ENCODE measurements around the gene SH3RF1. TPM values are rescaled to one million over a fixed set of nuclear protein-coding genes. Genes with fewer than 3 reads are reported as not detected.

The SH3RF1 gene
- total RNA-seq, 1 experiment from 2014 or later = 15.3 TPM

DNA sequence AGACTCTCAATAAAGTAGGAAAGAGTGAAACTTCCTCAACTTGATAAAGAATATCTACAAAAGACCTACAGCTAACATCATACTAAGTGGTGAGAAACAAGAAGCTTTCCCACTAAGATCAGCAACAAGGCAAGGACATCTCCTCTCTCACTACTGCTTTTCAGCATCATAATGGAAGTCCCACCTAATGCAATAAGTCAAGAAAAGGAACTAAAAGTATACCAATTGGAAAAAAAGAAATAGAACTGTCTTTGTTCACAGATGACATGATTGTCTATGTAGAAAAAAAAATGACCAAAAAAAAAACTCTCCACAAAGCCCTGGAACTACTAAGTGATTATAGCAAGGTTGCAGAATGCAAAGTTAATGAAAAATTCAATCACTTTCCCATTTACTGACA lies 25.1 kb upstream of the SH3RF1 start:
- H2BK15ac ChIP-seq (ENCODE audit: low read depth, low read length) = no peak overlapping the region
- H2BK20ac ChIP-seq (ENCODE audit: low read depth, low read length, poor library complexity, severe bottlenecking) = no peak overlapping the region
- no peak overlapping the region for H3K4ac ChIP-seq (ENCODE audit: low read depth, low read length)
- H3K27ac Mint-ChIP-seq = no peak overlapping the region
- H4K8ac ChIP-seq (replicated peaks; ENCODE audit: insufficient read length, low read depth, low read length) = no peak overlapping the region
- no peak overlapping the region for H3K56ac ChIP-seq (ENCODE audit: insufficient read length, low read depth, low read length)
- no peak overlapping the region for H2BK5ac ChIP-seq (ENCODE audit: insufficient read length, low read length)
- no peak for DNase-seq
- no peak overlapping the region for H3K27ac ChIP-seq (ENCODE audit: insufficient read length, low read depth, low read length)
- no peak overlapping the region for H3K23ac ChIP-seq (ENCODE audit: insufficient read length, low read depth, low read length)
- H2BK12ac ChIP-seq (ENCODE audit: insufficient read length, low read depth, low read length) = no peak overlapping the region
- no peak overlapping the region for H4K5ac ChIP-seq (ENCODE audit: insufficient read length, low read depth, low read length)
- no peaks in the 10 kb centered on the region for H3K23me2 ChIP-seq (ENCODE audit: insufficient read length, low read depth, low read length, poor library complexity, severe bottlenecking)
- H2AK5ac ChIP-seq (ENCODE audit: insufficient read length, low read length) = no peak overlapping the region
- no peak overlapping the region for H3K4me3 Mint-ChIP-seq
- H3K79me2 ChIP-seq (ENCODE audit: insufficient read depth, low read length) = no peaks in the 10 kb centered on the region
- no peak overlapping the region for H3K18ac ChIP-seq (ENCODE audit: insufficient read length, low read depth, low read length)
- H3K9ac ChIP-seq (ENCODE audit: extremely low read depth, insufficient read length, low read length) = no peak overlapping the region
- no peak overlapping the region for H2BK120ac ChIP-seq (ENCODE audit: low read depth, low read length, poor library complexity, severe bottlenecking)
- no peaks in the 10 kb centered on the region for H4K20me1 ChIP-seq (ENCODE audit: control insufficient read depth, insufficient read depth, insufficient read length)
- no peak overlapping the region for H4K91ac ChIP-seq (ENCODE audit: insufficient read length, low read depth, low read length)
- no peaks in the 10 kb centered on the region for H3K27me3 ChIP-seq (ENCODE audit: insufficient read depth, low read length)
- 0 out of 7 replicates have a peak, but pooled peaks cover 0 to under 1% (median 0%) of the 10 kb centered on the region in 3 experiments for H3K36me3 Mint-ChIP-seq (ENCODE audit: insufficient read depth in 1 of 3, low read depth in 3 of 3)
- no peak overlapping the region for H3T11ph ChIP-seq (ENCODE audit: low read length)
- H3K14ac ChIP-seq (ENCODE audit: insufficient read depth, low read length) = no peak overlapping the region
- H3K4me1 ChIP-seq (ENCODE audit: insufficient read depth, low read length) = no peaks in the 10 kb centered on the region
- H3K4me1 Mint-ChIP-seq = no peaks in the 10 kb centered on the region
- no peak overlapping the region for H3K4me2 ChIP-seq (ENCODE audit: insufficient read depth, insufficient read length, low read length)
- no peak overlapping the region for H2AFZ ChIP-seq (ENCODE audit: low read length)
- no peaks in the 10 kb centered on the region for H3K9me3 ChIP-seq (ENCODE audit: control insufficient read depth, low read depth, low read length)
- TF ChIP-seq, protein P1, sequence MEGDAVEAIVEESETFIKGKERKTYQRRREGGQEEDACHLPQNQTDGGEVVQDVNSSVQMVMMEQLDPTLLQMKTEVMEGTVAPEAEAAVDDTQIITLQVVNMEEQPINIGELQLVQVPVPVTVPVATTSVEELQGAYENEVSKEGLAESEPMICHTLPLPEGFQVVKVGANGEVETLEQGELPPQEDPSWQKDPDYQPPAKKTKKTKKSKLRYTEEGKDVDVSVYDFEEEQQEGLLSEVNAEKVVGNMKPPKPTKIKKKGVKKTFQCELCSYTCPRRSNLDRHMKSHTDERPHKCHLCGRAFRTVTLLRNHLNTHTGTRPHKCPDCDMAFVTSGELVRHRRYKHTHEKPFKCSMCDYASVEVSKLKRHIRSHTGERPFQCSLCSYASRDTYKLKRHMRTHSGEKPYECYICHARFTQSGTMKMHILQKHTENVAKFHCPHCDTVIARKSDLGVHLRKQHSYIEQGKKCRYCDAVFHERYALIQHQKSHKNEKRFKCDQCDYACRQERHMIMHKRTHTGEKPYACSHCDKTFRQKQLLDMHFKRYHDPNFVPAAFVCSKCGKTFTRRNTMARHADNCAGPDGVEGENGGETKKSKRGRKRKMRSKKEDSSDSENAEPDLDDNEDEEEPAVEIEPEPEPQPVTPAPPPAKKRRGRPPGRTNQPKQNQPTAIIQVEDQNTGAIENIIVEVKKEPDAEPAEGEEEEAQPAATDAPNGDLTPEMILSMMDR (conservative IDR thresholded peaks at IDR 0.05) = no peak
- H3K79me1 ChIP-seq (ENCODE audit: insufficient read depth, low read depth, low read length, poor library complexity, severe bottlenecking) = no peaks in the 10 kb centered on the region
- H3K9me3 Mint-ChIP-seq = peaks cover 0 to 1% of the 10 kb centered on the region in 2 experiments; a peak in 2 of 5 replicates
- H3K27me3 Mint-ChIP-seq (ENCODE audit: low read depth) = no peaks in the 10 kb centered on the region

All from H9 (cell line).